Measurements from ENCODE around the gene PPIC. TPM values are rescaled to one million over a fixed set of nuclear protein-coding genes. Genes with fewer than 3 reads are reported as not detected.
"Not testable (repeated sequence)": the region's sequence is repeated elsewhere in the genome, so short reads cannot be mapped to it uniquely, and the experiment has no call there.

Gene PPIC
- total RNA-seq, 2 donors from 2014 or later, result 25.9 to 55.0 TPM

DNA sequence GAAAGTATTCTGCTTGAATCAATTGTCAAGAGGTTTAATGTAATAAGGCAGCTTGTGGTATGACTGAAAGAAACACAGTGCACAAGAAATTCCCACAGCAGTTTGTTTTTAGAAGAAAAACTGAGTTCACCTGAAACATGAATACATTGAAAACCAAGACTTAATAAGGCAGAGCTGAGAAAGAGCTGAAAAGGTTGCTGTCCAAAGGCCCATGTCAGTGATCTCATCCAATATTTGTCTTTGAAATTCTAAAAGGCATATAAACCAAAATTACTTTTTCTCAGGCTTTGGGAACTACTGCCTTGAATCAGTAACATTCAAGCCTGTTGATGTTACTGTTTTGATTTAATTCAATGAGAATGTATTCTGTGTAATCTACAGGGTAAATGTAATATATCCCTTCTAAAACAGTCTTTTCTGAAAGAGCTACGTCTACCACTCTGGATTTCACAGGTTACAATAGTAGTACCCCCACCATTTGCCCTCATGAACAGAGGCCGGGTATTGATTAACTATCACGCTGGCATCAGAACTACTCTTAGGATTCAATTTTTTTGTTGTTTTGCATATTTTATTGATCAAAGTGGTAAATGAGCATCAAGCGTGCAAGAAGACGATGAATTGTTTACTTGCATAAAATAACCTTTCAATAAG lies 57.8 kb downstream of the PPIC start:
- TF ChIP-seq, protein P1, sequence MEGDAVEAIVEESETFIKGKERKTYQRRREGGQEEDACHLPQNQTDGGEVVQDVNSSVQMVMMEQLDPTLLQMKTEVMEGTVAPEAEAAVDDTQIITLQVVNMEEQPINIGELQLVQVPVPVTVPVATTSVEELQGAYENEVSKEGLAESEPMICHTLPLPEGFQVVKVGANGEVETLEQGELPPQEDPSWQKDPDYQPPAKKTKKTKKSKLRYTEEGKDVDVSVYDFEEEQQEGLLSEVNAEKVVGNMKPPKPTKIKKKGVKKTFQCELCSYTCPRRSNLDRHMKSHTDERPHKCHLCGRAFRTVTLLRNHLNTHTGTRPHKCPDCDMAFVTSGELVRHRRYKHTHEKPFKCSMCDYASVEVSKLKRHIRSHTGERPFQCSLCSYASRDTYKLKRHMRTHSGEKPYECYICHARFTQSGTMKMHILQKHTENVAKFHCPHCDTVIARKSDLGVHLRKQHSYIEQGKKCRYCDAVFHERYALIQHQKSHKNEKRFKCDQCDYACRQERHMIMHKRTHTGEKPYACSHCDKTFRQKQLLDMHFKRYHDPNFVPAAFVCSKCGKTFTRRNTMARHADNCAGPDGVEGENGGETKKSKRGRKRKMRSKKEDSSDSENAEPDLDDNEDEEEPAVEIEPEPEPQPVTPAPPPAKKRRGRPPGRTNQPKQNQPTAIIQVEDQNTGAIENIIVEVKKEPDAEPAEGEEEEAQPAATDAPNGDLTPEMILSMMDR (IDR thresholded peaks at IDR 0.05), result no peak
- H3K4me3 ChIP-seq, result no peak overlapping the region

DNA sequence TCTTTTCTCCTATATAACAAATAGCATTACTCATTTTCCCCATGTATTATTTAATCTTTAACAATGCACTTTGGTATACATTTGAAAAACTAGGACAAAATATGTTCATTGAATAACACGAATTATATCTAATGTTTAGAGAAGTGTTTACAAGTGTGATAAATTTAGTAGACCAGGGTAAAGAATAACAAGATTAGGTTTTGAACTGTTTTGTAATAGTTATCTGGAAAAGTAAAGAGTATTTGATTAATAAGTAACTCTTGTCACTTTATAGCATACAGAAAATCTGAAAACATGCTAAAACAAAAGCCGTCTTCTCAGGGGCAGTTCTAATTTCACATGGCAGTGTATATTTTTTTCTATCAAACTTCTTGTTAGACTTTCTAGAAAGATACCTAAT lies 58.5 kb downstream of the PPIC start:
- H3K4me3 ChIP-seq, result no peak overlapping the region
- no peak for DNase-seq (ENCODE audit: low spot score)
- H3K27ac ChIP-seq, result no peak overlapping the region
- H3K4me1 ChIP-seq, result no peaks in the 10 kb centered on the region
- no peaks in the 10 kb centered on the region for H3K9me3 ChIP-seq
- TF ChIP-seq, protein P1 (IDR thresholded peaks at IDR 0.05), result no peak
- no peaks in the 10 kb centered on the region for H3K27me3 ChIP-seq
- no peaks in the 10 kb centered on the region for H3K36me3 ChIP-seq

More for the DNA sequence above, 57.8 kb downstream of the PPIC start:
- no peaks in the 10 kb centered on the region for H3K36me3 ChIP-seq
- no peaks in the 10 kb centered on the region for H3K27me3 ChIP-seq
- H3K9me3 ChIP-seq, result no peaks in the 10 kb centered on the region
- DNase-seq (ENCODE audit: low spot score), result no peak
- no peak overlapping the region for H3K27ac ChIP-seq
- H3K4me1 ChIP-seq, result no peaks in the 10 kb centered on the region

DNA sequence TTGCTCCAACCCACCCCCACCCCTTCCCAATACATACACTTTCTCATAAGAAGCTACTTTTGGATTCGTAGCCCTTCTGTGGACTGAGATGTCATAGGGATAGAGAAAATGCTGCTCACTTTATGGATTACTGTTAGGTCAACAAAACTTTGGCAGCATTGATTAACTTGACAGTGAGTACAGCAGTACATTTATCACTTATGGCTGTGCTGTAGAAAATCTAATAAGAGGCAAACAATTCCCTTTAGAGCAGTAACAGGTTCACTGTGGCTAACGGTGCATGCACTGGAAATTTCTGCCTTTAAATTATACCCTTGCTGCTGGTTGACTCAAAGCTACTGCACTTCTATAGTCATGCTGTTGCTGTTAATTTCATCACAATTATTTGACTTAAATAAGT lies 59.2 kb downstream of the PPIC start:
- Histone ChIP-seq H3K36me3 (no peaks in the 10 kb centered on the region), H3K27ac (no peak overlapping the region), H3K27me3 (no peaks in the 10 kb centered on the region), H3K9me3 (no peaks in the 10 kb centered on the region), H3K4me1 (no peaks in the 10 kb centered on the region), H3K4me3 (no peak overlapping the region)
- TF ChIP-seq, protein P1 (IDR thresholded peaks at IDR 0.05), result no peak
- no peak for DNase-seq (ENCODE audit: low spot score)

GRCh38 chr5:122974251-122974650 lies 62.3 kb downstream of the PPIC start:
- H3K36me3 ChIP-seq; DNase-seq (ENCODE audit: low spot score); H3K27me3 ChIP-seq; H3K4me1 ChIP-seq; H3K27ac ChIP-seq; H3K9me3 ChIP-seq; H3K4me3 ChIP-seq: not testable (repeated sequence)

DNA sequence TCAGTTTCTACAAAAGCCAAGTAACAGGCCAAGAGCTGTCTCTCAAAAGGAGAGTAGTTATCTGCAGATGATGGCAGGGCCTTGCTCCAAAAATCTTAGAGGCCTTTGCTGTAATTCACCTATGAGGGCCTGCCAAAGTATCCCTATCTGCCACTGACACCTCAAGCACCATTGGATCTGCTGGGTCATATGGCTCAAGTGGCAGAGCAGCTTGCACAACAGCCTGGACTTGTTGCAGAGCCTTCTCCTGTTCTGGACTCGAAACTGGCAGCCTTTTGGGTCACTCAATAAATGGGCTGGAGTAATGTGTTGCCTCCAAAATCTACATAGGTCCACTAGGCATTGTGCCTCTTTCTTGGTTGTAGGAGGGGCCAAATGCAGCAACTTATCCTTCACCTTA lies 62.8 kb downstream of the PPIC start:
- H3K27me3 ChIP-seq; H3K9me3 ChIP-seq; DNase-seq (ENCODE audit: low spot score); H3K36me3 ChIP-seq; H3K27ac ChIP-seq; H3K4me1 ChIP-seq; H3K4me3 ChIP-seq: not testable (repeated sequence)

Other genes with a start within 250 kb of the PPIC start
- 10 to 100 TPM; 10.8 to 13.2 TPM for gene SNX24, start 191.1 kb downstream of the PPIC start, total RNA-seq
- 1 to 10 TPM; 1.0 to 3.6 TPM for gene PRDM6, start 52.5 kb upstream of the PPIC start, total RNA-seq